GM18868 (cell line): ENCODE measurements around the gene TRIM15.
"Not testable (repeated sequence)": the region's sequence is repeated elsewhere in the genome, so short reads cannot be mapped to it uniquely, and the experiment has no call there.

Experiments used
- ATAC-seq: cut with Tn5 transposase; IDR thresholded peaks from one replicate; pipeline ENCODE4 v1.9.1; 2021; ENCODE audit warnings: mild to moderate bottlenecking, moderate library complexity; ENCODE audit not compliant: unreplicated experiment

The TRIM15 gene

DNA sequence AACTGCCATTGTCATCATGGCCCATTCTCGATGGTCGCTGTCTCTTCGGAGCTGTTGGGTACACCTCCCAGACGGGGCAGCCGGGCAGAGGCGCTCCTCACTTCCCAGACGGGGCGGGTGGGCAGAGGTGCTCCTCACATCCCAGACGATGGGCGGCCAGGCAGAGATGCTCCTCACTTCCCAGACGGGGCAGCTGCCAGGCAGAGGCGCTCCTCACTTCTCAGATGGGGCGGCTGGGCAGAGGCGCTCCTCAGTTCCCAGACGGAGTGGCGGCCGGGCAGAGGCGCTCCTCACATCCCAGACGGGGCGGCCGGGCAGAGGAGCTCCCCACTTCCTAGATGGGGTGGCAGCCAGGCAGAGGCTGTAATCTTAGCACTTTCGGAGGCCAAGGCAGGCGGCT, 58.6 kb downstream of the TRIM15 start:
- not testable (repeated sequence) for ATAC-seq
